Measurements from ENCODE around the gene MAP3K4.

DNA sequence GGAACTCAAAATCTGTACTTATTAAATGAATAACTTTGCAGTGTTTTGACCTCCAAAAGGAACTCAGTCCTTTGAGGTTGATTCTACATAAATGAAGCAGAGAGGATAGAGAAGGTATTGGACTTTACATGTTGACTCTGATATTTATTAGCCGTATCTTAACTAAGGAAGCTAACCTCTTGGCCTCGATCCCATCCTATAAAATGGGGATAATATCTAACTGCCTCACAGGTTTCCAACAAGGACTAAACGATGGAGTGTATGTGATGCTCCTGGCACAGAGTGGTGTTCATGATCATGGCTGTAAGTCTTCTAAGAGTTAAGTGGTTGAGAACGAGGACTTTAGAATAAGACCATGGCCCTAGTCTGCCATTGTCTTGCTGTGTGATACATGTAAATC lies 24.2 kb upstream of the MAP3K4 start:
- TF ChIP-seq, protein P1, sequence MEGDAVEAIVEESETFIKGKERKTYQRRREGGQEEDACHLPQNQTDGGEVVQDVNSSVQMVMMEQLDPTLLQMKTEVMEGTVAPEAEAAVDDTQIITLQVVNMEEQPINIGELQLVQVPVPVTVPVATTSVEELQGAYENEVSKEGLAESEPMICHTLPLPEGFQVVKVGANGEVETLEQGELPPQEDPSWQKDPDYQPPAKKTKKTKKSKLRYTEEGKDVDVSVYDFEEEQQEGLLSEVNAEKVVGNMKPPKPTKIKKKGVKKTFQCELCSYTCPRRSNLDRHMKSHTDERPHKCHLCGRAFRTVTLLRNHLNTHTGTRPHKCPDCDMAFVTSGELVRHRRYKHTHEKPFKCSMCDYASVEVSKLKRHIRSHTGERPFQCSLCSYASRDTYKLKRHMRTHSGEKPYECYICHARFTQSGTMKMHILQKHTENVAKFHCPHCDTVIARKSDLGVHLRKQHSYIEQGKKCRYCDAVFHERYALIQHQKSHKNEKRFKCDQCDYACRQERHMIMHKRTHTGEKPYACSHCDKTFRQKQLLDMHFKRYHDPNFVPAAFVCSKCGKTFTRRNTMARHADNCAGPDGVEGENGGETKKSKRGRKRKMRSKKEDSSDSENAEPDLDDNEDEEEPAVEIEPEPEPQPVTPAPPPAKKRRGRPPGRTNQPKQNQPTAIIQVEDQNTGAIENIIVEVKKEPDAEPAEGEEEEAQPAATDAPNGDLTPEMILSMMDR (IDR thresholded peaks at IDR 0.05) = no peak
- TF ChIP-seq ZNF281 (CRISPR knock-in tag; IDR thresholded peaks at IDR 0.05) (no peak), SP1 (CRISPR knock-in tag; conservative IDR thresholded peaks at IDR 0.05) (no peak), NFE2L1 (CRISPR knock-in tag; IDR thresholded peaks at IDR 0.05) (no peak), TEAD1 (CRISPR knock-in tag; IDR thresholded peaks at IDR 0.05) (no peak), ZNF263 (CRISPR knock-in tag; IDR thresholded peaks at IDR 0.05; ENCODE audit: low read depth) (no peak), ZSCAN18 (CRISPR knock-in tag; IDR thresholded peaks at IDR 0.05) (no peak), SMAD4 (CRISPR knock-in tag; IDR thresholded peaks at IDR 0.05) (no peak), ELF4 (CRISPR knock-in tag; IDR thresholded peaks at IDR 0.05; ENCODE audit: low read depth) (no peak), ZNF532 (CRISPR knock-in tag; IDR thresholded peaks at IDR 0.05; ENCODE audit: borderline replicate concordance) (no peak), CREB1 (CRISPR knock-in tag; IDR thresholded peaks at IDR 0.05) (no peak), ESRRA (CRISPR knock-in tag; IDR thresholded peaks at IDR 0.05; ENCODE audit: borderline replicate concordance) (no peak)
- TF ChIP-seq, protein P2, sequence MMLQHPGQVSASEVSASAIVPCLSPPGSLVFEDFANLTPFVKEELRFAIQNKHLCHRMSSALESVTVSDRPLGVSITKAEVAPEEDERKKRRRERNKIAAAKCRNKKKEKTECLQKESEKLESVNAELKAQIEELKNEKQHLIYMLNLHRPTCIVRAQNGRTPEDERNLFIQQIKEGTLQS (CRISPR knock-in tag; conservative IDR thresholded peaks at IDR 0.05) = no peak

Measured in WTC11 (cell line).